Renal pelvis (tissue), 12 donors: ENCODE measurements around the gene ID3. TPM values are rescaled to one million over a fixed set of nuclear protein-coding genes. Genes with fewer than 3 reads are reported as not detected.

Source experiments
- DNase-seq: peaks from one replicate; pipeline ENCODE4 v3.0.0-alpha.2; 2013
- long read RNA-seq, 16 experiments: transcript quantifications; one replicate each; lab custom pipeline, GENCODE V29; 2026
- polyA plus RNA-seq, 3 donors: library from polyadenylated mRNA; unstranded; fragments of 120-200 nt; gene quantifications; one replicate each; pipeline ENCODE4 v1.2.1, GENCODE V29; 2013; ENCODE audit not compliant: insufficient read length in 3 of 3

ID3 gene
- 100 to 1,000 TPM; 319 to 396 (median 378) TPM for polyA plus RNA-seq
- long read RNA-seq, donor 1, transcript ID3-201 (3 exons, 1,251 nt): major isoform, 518 of 566 reads
- long read RNA-seq, donor 1, transcript ID3-202 (2 exons, 623 nt): minor isoform, 11 of 566 reads
- long read RNA-seq, donor 1, transcript ID3-203 (2 exons, 892 nt): minor isoform, 15 of 566 reads
- long read RNA-seq, donor 1, partial matches to known transcripts: 0 of 566 reads
- long read RNA-seq, donor 1, other reads (novel, unspliced or antisense): 22 of 566 reads
- long read RNA-seq, donor 2, transcript ID3-203 (2 exons, 892 nt): minor isoform, 19 of 938 reads
- long read RNA-seq, donor 2, transcript ID3-201 (3 exons, 1,251 nt): major isoform, 773 of 938 reads
- long read RNA-seq, donor 2, transcript ID3-202 (2 exons, 623 nt): minor isoform, 8 of 938 reads
- long read RNA-seq, donor 2, partial matches to known transcripts: 110 of 938 reads
- long read RNA-seq, donor 2, other reads (novel, unspliced or antisense): 28 of 938 reads
- long read RNA-seq, donor 3, transcript ID3-201 (3 exons, 1,251 nt): major isoform, 716 of 750 reads
- long read RNA-seq, donor 3, transcript ID3-203 (2 exons, 892 nt): minor isoform, 15 of 750 reads
- long read RNA-seq, donor 3, partial matches to known transcripts: 0 of 750 reads
- long read RNA-seq, donor 3, other reads (novel, unspliced or antisense): 15 of 750 reads
- long read RNA-seq, donor 4, transcript ID3-201 (3 exons, 1,251 nt): major isoform, 880 of 943 reads
- long read RNA-seq, donor 4, transcript ID3-203 (2 exons, 892 nt): minor isoform, 18 of 943 reads
- long read RNA-seq, donor 4, transcript ID3-202 (2 exons, 623 nt): minor isoform, 16 of 943 reads
- long read RNA-seq, donor 4, partial matches to known transcripts: 0 of 943 reads
- long read RNA-seq, donor 4, other reads (novel, unspliced or antisense): 29 of 943 reads
- long read RNA-seq, donor 5, transcript ID3-201 (3 exons, 1,251 nt): major isoform, 311 of 326 reads
- long read RNA-seq, donor 5, transcript ID3-203 (2 exons, 892 nt): minor isoform, 5 of 326 reads
- long read RNA-seq, donor 5, partial matches to known transcripts: 0 of 326 reads
- long read RNA-seq, donor 5, other reads (novel, unspliced or antisense): 6 of 326 reads
- long read RNA-seq, donor 6, transcript ID3-203 (2 exons, 892 nt): minor isoform, 6 of 481 reads
- long read RNA-seq, donor 6, transcript ID3-201 (3 exons, 1,251 nt): major isoform, 442 of 481 reads
- long read RNA-seq, donor 6, transcript ID3-202 (2 exons, 623 nt): minor isoform, 14 of 481 reads
- long read RNA-seq, donor 6, partial matches to known transcripts: 0 of 481 reads
- long read RNA-seq, donor 6, other reads (novel, unspliced or antisense): 19 of 481 reads
- long read RNA-seq, donor 7, transcript ID3-203 (2 exons, 892 nt): minor isoform, 12 of 947 reads
- long read RNA-seq, donor 7, transcript ID3-201 (3 exons, 1,251 nt): major isoform, 745 of 947 reads
- long read RNA-seq, donor 7, transcript ID3-202 (2 exons, 623 nt): minor isoform, 7 of 947 reads
- long read RNA-seq, donor 7, partial matches to known transcripts: 152 of 947 reads
- long read RNA-seq, donor 7, other reads (novel, unspliced or antisense): 31 of 947 reads
- long read RNA-seq, donor 8, transcript ID3-201 (3 exons, 1,251 nt): major isoform, 180 of 228 reads
- long read RNA-seq, donor 8, transcript ID3-203 (2 exons, 892 nt): minor isoform, 5 of 228 reads
- long read RNA-seq, donor 8, partial matches to known transcripts: 41 of 228 reads
- long read RNA-seq, donor 8, other reads (novel, unspliced or antisense): 0 of 228 reads
- long read RNA-seq, donor 9, transcript ID3-203 (2 exons, 892 nt): minor isoform, 17 of 1,002 reads
- long read RNA-seq, donor 9, transcript ID3-201 (3 exons, 1,251 nt): major isoform, 800 of 1,002 reads
- long read RNA-seq, donor 9, transcript ID3-202 (2 exons, 623 nt): minor isoform, 9 of 1,002 reads
- long read RNA-seq, donor 9, partial matches to known transcripts: 128 of 1,002 reads
- long read RNA-seq, donor 9, other reads (novel, unspliced or antisense): 48 of 1,002 reads
- long read RNA-seq, donor 10, transcript ID3-201 (3 exons, 1,251 nt): major isoform, 519 of 653 reads
- long read RNA-seq, donor 10, transcript ID3-202 (2 exons, 623 nt): minor isoform, 5 of 653 reads
- long read RNA-seq, donor 10, transcript ID3-203 (2 exons, 892 nt): minor isoform, 11 of 653 reads
- long read RNA-seq, donor 10, partial matches to known transcripts: 92 of 653 reads
- long read RNA-seq, donor 10, other reads (novel, unspliced or antisense): 26 of 653 reads
- long read RNA-seq, donor 11, transcript ID3-202 (2 exons, 623 nt): minor isoform, 8 of 438 reads
- long read RNA-seq, donor 11, transcript ID3-201 (3 exons, 1,251 nt): major isoform, 405 of 438 reads
- long read RNA-seq, donor 11, partial matches to known transcripts: 0 of 438 reads
- long read RNA-seq, donor 11, other reads (novel, unspliced or antisense): 21 of 438 reads
- long read RNA-seq, donor 12, transcript ID3-201 (3 exons, 1,251 nt): major isoform, 700 of 744 reads
- long read RNA-seq, donor 12, transcript ID3-203 (2 exons, 892 nt): minor isoform, 9 of 744 reads
- long read RNA-seq, donor 12, transcript ID3-202 (2 exons, 623 nt): minor isoform, 12 of 744 reads
- long read RNA-seq, donor 12, partial matches to known transcripts: 11 of 744 reads
- long read RNA-seq, donor 12, other reads (novel, unspliced or antisense): 12 of 744 reads
- long read RNA-seq, donor 13, transcript ID3-201 (3 exons, 1,251 nt): major isoform, 266 of 289 reads
- long read RNA-seq, donor 13, transcript ID3-203 (2 exons, 892 nt): minor isoform, 8 of 289 reads
- long read RNA-seq, donor 13, transcript ID3-202 (2 exons, 623 nt): minor isoform, 9 of 289 reads
- long read RNA-seq, donor 13, partial matches to known transcripts: 0 of 289 reads
- long read RNA-seq, donor 13, other reads (novel, unspliced or antisense): 6 of 289 reads
- long read RNA-seq, donor 14: 0 reads
- long read RNA-seq, donor 15, transcript ID3-201 (3 exons, 1,251 nt): major isoform, 586 of 618 reads
- long read RNA-seq, donor 15, transcript ID3-203 (2 exons, 892 nt): minor isoform, 9 of 618 reads
- long read RNA-seq, donor 15, transcript ID3-202 (2 exons, 623 nt): minor isoform, 6 of 618 reads
- long read RNA-seq, donor 15, partial matches to known transcripts: 0 of 618 reads
- long read RNA-seq, donor 15, other reads (novel, unspliced or antisense): 17 of 618 reads
- long read RNA-seq, donor 16, transcript ID3-203 (2 exons, 892 nt): minor isoform, 20 of 985 reads
- long read RNA-seq, donor 16, transcript ID3-202 (2 exons, 623 nt): minor isoform, 10 of 985 reads
- long read RNA-seq, donor 16, transcript ID3-201 (3 exons, 1,251 nt): major isoform, 912 of 985 reads
- long read RNA-seq, donor 16, partial matches to known transcripts: 0 of 985 reads
- long read RNA-seq, donor 16, other reads (novel, unspliced or antisense): 43 of 985 reads

DNA sequence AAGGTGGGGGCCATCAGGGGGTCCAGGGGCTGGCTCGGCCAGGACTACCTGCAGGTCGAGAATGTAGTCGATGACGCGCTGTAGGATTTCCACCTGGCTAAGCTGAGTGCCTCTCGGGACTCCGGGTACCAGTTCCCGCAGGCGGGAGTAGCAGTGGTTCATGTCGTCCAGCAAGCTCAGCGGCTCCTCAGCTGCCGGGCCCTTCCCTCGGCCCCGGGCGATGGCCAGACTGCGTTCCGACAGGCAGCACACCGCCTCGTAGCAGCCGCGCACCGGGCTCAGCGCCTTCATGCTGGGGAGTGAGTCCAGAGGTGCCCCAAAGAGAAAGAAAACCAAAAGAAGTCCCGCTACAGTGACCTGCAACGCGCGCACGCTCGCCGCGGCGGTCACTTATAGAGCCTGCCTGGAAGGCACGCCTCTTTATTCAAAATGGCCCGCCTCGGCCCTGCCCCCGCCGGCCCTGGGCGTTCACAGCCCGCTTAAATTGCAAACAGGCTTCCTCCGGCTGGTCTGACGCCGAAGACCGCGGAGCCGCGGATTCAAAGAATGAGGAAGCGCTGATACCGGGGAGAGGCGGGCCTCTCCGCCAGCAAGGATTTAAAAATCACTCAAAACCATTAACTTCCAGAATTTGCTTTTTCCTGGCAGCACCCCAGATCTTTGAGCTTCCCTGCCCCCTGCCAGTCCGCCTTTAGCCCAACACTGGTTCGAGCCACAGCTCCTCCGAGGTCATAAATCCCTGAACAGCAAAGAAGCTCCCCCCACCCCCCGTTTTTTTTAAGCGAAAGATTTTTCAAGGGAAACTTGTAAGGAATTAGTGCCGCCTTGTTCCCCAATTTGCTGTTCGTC lies at the start of gene ID3:
Gene ID3 (minus strand): TSS at position 366 of the 849 bp plus-strand sequence. CDS start 75 bp downstream, at position 291.
- peak; percentile 98 for DNase-seq

GRCh38 chr1:23607944-23608343 lies 48.6 kb upstream of the ID3 start:
- DNase-seq: no peak

DNA sequence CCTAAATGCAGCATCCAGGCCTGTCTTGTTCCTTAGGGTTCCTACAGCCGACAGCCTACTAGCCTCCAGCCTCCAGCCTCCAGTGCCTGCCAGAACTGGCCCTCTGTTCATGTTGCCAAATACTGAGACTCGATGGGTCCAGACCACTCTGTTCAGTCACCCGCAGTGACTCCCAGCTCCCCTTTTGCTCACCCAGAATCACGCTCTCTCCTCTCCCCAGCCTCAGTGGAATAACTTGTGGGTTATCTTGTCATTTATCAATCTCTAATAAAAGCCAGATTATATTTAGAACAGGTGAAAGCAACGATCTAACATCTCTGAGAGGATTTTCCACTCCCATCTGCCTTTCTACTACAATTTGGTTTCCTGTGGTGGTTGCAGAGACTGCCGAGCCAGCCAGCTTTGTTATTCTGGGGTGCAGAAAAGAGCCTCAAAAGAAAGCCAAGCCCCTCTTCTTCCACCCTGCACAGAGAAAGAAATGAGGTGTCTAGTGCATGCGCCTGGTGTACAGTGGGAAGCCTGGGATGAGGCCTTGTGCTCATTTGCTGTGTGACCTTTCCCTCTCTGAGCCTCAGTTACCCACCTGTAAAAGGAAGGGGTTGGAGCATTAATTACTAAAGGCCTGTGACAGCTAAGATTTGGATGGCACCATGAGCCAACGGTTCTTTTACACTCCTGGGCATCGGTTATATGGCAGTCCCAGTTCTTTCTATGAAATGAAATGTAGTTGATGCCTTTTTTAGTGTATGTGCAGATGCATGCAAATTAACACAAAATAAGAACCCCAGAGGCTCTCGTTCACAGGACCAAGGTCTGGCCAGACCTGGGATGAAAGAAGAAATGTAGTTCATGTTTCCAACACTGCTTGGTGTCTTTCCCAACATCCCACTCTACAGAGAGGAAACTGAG lies 42.9 kb upstream of the ID3 start:
- no peak for DNase-seq

DNA sequence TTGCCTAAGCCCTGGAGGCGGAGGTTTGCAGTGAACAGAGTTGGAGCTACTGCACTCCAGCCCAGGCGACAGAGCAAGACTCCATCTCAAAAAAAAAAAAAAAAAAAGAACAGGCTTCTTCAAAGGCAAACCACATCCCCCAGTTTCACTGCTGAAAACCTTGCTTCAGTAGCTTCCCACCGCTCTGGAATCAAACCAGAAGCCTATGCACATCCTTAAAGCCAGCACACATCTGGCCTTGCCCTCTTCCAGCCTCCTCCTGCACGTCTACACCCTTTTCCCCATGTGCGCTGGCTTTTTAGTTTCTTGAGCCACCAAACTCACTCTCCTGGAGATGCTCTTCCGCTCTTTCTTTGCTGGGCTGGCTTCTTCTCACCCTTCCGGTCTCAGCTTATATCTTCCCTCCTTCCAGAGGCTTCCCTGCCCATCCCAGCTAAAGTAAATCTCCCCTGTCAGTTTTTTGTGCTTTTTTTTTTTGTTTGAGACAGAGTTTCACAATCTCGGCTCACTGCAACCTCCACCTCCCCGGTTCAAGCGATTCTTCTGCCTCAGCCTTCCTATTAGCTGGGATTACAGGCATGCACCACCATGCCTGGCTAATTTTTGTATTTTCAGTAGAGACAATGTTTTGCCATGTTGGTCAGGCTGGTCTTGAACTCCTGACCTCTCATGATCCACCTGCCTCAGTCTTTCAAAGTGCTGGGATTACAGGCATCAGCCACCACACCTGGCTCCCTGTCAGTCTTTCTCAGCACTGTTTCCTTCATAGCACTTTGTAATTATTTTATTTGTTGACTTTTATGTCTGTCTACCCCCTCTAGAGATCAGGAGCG lies 42.0 kb upstream of the ID3 start:
- no peak for DNase-seq

DNA sequence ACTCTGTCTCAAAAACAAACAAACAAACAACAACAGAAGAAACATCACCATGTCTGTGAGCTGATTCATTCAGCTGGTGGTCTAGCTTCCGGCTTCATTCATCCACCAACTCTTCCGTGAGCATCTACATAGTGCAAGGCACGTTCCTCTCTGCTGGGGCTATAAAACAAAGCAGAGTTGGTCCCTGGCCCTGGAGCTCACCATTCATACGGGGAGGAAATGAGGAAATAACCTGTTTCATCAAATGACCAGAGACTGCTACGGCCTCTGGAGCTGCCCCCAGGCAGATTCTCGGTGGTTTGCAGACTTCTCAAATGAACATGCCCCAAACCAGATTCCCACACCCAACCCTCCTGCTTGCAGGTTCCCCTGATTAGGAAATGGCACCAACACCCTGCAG lies 41.0 kb upstream of the ID3 start:
- no peak for DNase-seq

- no peak for DNase-seq
Measured at GRCh38 chr1:23599125-23599524, 39.8 kb upstream of the ID3 start.

DNA sequence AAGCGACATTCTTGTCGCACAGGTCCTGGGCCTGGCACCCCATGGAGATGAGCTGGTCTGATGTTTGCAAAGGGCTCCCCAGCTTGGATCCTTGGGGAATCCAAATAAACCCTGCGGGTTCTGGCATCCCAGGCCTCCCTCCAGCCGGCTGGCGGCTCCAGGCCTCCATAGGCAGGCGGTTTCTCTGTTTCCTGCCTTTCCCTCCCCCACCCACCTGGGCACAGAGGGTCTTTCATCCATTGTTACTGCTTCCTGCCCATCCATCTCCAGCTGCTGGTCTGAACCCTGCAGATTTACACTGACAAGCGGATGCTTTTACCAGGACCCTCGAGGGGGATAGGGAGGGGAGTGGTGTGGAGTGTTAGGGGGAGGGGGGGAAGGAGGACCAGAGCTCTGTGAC lies 39.1 kb upstream of the ID3 start:
- DNase-seq: no peak

DNA sequence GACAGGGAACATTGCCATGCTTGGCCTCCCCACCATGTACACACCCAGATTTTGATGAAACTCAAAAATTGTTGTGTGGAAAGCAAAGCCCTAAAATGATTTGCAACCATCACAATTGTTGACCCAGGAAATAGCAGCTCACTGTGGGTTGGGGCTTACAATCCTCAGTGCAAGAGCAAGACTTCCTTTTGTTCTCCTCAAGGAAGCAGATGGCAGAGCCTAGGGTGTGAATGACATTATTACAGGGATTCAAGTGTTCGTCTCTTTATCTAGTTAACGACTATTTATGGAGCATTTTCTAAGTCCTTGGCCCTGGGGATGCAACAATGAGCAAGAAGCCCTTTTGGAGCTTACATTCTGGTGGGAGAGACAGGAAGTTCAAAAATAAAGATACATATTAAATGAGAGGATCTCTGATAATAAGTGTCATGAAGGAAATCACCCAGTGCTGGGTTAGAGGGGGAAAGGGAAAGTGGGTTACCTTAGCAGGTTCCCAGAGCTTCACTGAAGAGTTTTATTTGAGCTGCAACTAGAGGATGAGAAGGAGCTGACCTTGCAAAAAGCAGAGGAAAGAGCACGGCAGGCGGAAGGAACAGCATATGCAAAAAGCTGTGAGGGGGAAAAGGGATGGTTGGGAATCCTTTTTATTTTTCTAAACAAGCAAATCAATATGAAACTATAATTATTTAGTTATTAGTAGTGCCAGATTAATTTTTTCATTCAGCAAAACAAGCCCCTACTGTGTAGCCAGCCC lies 38.5 kb upstream of the ID3 start:
- DNase-seq: no peak

DNA sequence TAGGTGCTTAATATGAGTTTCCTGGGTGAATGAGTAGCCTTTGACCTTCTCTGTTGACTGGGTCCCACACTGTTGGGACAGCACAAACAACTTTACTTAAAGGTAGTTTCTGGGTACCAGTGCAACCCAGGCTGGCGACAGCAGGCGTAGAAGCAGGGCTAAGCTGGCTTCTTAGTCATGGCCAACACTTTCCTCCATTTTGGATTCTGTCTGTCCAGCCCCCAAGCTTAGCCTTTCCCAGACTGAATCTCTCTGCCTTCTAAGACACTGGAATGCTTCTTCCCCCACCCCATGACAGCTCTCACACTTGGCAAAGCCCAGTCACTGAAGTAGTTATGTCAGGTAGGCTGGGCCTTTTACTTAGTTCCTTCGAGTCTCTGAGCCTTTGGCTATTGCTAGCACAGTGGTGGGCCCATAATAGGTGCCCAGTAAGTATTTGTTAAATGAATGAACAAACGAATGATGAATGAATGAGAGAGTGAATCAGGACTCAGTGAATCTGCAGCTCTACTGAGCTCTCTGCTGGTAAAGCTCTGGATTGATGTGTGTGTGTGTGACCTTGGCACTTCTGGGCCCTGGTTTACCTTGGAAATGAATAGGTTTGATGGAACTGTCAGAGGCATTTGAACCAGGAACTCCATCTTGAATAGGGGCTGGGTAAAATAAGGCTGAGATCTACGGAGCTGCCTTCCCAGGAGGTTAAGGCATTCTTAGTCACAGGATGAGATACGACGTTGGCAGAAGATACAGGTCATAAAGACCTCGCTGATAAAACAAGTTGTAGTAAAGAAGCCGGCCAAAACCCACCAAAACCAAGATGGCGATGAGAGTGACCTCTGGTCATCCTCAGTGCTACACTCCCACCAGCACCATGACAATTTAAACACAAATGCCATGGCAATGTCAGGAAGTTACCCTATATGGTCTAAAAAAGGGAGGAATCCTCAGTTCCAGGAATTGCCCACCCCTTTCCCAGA lies 37.4 kb upstream of the ID3 start:
- DNase-seq: no peak

DNA sequence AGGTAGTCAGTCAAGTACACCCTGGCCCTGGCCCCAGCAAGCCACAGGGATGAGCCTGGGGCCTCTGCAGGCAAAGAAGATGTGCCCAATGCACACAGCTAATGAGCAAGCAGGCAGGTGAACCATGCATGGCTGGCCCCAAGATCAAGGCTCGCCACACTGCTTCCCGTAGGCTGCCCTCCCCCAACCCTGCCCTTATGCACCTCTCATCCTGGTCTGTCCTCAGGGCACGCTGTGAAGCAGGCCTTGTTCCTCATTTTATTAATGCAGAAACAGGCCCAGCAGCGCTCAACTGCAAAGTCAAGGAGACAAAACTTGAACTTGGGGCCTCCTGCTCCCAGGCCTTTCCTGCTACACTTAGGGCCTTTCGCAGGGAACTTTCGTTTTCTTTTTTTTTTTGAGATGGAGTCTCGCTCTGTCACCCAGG lies 35.6 kb upstream of the ID3 start:
- DNase-seq: no peak

- no peak for DNase-seq
Measured at GRCh38 chr1:23594149-23594907, 35.0 kb upstream of the ID3 start.
